ENCODE data around the gene ADCYAP1R1. TPM values are rescaled to one million over a fixed set of nuclear protein-coding genes. Genes with fewer than 3 reads are reported as not detected.

The ADCYAP1R1 gene
- total RNA-seq, 3 donors from 2014 or later (not counting 1 experiment from before 2014, with no cell fraction given) = not detected

DNA sequence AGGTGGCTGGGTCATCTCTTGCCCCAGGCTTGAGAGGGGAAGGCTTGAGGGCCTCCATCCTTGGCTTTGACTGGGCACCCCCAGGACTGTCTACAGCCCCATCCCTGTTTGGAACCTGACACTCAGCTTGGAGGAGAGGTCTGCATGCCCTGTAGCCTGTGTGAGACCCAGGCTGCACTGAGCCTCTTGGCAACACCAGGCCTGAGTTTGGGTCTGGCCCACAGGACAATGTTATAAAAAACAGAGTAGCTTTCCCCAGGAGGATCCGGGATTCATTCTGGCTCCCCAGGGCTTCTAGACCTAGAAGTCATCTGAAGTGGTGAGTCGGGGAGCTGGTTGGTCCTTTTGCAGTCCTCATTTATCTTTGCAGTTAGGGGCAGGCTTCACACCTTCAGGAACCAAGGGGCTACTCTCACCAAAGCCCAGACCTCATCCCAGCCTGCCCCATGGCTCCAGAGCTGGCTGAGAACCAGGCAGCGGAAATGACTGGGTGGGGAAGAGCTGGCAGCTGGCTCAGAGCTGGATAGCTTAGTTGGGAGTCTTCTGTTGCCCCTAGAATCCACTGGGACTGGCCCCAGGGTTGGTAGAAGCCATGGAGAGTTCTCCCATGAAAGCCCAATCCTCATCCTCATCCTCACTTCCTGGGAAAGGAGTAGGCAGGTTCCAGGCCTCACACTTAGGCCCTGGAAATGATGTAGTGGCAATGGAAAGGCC, 68.8 kb downstream of the ADCYAP1R1 start:
- intact Hi-C loops (cut with micrococcal nuclease) = no loop called here
- no peaks in the 10 kb centered on the region for H3K36me3 Mint-ChIP-seq

DNA sequence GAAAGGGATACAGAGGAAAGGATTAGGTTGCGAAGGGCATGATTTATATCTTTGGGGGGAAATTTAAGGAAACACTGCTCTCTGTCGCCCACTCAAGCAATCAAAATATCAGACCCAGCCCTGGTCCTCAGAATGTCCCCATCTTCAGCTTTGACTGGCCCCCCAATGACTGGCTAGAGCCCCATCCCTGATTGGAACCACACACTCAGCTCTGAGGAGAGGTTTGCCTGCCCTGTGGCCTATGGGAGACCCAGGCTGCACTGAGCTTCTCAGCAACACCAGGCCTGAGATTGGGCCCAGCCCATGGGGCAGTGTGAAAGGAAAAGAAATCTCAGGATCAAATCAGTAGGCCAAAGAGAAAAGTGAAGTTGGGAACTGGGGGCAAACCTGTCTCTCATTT, 69.5 kb downstream of the ADCYAP1R1 start:
- ATAC-seq (no peak), DNase-seq (no peak)
- H3K4me1 Mint-ChIP-seq = no peaks in the 10 kb centered on the region
- TF ChIP-seq, protein P1, sequence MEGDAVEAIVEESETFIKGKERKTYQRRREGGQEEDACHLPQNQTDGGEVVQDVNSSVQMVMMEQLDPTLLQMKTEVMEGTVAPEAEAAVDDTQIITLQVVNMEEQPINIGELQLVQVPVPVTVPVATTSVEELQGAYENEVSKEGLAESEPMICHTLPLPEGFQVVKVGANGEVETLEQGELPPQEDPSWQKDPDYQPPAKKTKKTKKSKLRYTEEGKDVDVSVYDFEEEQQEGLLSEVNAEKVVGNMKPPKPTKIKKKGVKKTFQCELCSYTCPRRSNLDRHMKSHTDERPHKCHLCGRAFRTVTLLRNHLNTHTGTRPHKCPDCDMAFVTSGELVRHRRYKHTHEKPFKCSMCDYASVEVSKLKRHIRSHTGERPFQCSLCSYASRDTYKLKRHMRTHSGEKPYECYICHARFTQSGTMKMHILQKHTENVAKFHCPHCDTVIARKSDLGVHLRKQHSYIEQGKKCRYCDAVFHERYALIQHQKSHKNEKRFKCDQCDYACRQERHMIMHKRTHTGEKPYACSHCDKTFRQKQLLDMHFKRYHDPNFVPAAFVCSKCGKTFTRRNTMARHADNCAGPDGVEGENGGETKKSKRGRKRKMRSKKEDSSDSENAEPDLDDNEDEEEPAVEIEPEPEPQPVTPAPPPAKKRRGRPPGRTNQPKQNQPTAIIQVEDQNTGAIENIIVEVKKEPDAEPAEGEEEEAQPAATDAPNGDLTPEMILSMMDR (IDR thresholded peaks at IDR 0.05) = no peak
- Histone ChIP-seq H3K9me3 (ENCODE audit: control insufficient read depth, insufficient read depth, low read length) (no peaks in the 10 kb centered on the region), H3K27me3 (ENCODE audit: control insufficient read depth, insufficient read depth, low read length) (no peaks in the 10 kb centered on the region), H3K27ac (ENCODE audit: low read length) (no peak overlapping the region), H3K4me3 (ENCODE audit: low read length) (no peak overlapping the region), H3K4me1 (ENCODE audit: control insufficient read depth, insufficient read depth, low read length) (no peaks in the 10 kb centered on the region), H3K36me3 (ENCODE audit: control insufficient read depth, insufficient read depth, low read length) (no peaks in the 10 kb centered on the region)
- H3K27me3 Mint-ChIP-seq (ENCODE audit: low read depth in 2 of 2) = peaks cover 5 to 20% of the 10 kb centered on the region in 2 donors
- no peaks in the 10 kb centered on the region for H3K9me3 Mint-ChIP-seq
- H3K27ac Mint-ChIP-seq = no peak overlapping the region
- intact Hi-C loops (cut with micrococcal nuclease) = no loop called here
- H3K36me3 Mint-ChIP-seq = no peaks in the 10 kb centered on the region
- no peak overlapping the region for H3K4me3 Mint-ChIP-seq
- 56% methylated on average over 1 of the region's 2 CpGs for WGBS (ENCODE audit: insufficient coverage)

More for the DNA sequence above, 68.8 kb downstream of the ADCYAP1R1 start:
- Histone ChIP-seq H3K36me3 (ENCODE audit: control insufficient read depth, insufficient read depth, low read length) (no peaks in the 10 kb centered on the region), H3K27me3 (ENCODE audit: control insufficient read depth, insufficient read depth, low read length) (no peaks in the 10 kb centered on the region), H3K4me1 (ENCODE audit: control insufficient read depth, insufficient read depth, low read length) (no peaks in the 10 kb centered on the region), H3K9me3 (ENCODE audit: control insufficient read depth, insufficient read depth, low read length) (no peaks in the 10 kb centered on the region), H3K27ac (ENCODE audit: low read length) (no peak overlapping the region), H3K4me3 (ENCODE audit: low read length) (no peak overlapping the region)
- DNase-seq (no peak), ATAC-seq (no peak)
- no peak overlapping the region for H3K27ac Mint-ChIP-seq
- no peaks in the 10 kb centered on the region for H3K9me3 Mint-ChIP-seq
- H3K4me1 Mint-ChIP-seq = no peaks in the 10 kb centered on the region
- H3K4me3 Mint-ChIP-seq = no peak overlapping the region
- TF ChIP-seq, protein P1 (IDR thresholded peaks at IDR 0.05) = no peak
- WGBS (ENCODE audit: insufficient coverage) = 92% methylated on average over 3 of the region's 3 CpGs
- peaks cover 8 to 20% of the 10 kb centered on the region in 2 donors for H3K27me3 Mint-ChIP-seq (ENCODE audit: low read depth in 2 of 2)

DNA sequence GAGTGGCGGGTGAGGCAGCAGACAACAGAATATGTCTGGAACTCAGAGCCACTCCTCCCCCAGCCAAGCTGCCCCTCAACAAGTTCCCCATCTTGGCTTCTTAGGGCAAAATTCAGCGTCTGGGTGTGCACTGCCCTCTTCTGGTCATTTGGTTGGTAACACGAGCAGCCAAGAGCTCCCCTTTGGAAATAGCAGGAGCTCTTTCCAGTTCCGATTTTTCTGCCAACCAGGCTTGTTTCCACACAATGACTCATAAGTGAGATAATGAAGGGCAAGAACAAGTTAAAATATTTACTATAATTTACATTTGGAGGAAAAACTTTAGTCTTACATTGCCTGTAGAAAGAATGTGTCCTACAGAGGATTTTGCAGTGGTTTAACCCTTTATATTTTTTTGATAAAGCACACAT, 70.5 kb downstream of the ADCYAP1R1 start:
- 7% methylated on average over 3 of the region's 4 CpGs for WGBS (ENCODE audit: insufficient coverage)
- TF ChIP-seq, protein P1 (IDR thresholded peaks at IDR 0.05) = peak; percentile 38
- peak in 1 of 2 donors; percentile 62 for DNase-seq
- no peaks in the 10 kb centered on the region for H3K27me3 ChIP-seq (ENCODE audit: control insufficient read depth, insufficient read depth, low read length)
- H3K36me3 ChIP-seq (ENCODE audit: control insufficient read depth, insufficient read depth, low read length) = no peaks in the 10 kb centered on the region
- intact Hi-C loops (cut with micrococcal nuclease) = loop anchor here (2.0 kb wide), 1 partner anchor 322 kb away; no protein-coding TSS in a partner anchor
- Mint-ChIP-seq H3K9me3 (no peaks in the 10 kb centered on the region), H3K4me1 (no peaks in the 10 kb centered on the region), H3K36me3 (no peaks in the 10 kb centered on the region), H3K27me3 (ENCODE audit: low read depth in 2 of 2) (peaks cover 4 to 20% of the 10 kb centered on the region in 2 donors), H3K27ac (no peak overlapping the region), H3K4me3 (no peak overlapping the region)
- H3K9me3 ChIP-seq (ENCODE audit: control insufficient read depth, insufficient read depth, low read length) = no peaks in the 10 kb centered on the region
- peak in 1 of 3 donors; percentile 52 for ATAC-seq
- H3K4me3 ChIP-seq (ENCODE audit: low read length) = no peak overlapping the region
- no peaks in the 10 kb centered on the region for H3K4me1 ChIP-seq (ENCODE audit: control insufficient read depth, insufficient read depth, low read length)
- H3K27ac ChIP-seq (ENCODE audit: low read length) = no peak overlapping the region

Measured in natural killer cell (primary cell).